ENCODE results near the gene RFX1. TPM values are rescaled to one million over a fixed set of nuclear protein-coding genes. Genes with fewer than 3 reads are reported as not detected.
"Not testable (repeated sequence)": the region's sequence is repeated elsewhere in the genome, so short reads cannot be mapped to it uniquely, and the experiment has no call there.

RFX1 gene
- total RNA-seq, 2 experiments from 2014 or later: 4.4 to 17.4 TPM

DNA sequence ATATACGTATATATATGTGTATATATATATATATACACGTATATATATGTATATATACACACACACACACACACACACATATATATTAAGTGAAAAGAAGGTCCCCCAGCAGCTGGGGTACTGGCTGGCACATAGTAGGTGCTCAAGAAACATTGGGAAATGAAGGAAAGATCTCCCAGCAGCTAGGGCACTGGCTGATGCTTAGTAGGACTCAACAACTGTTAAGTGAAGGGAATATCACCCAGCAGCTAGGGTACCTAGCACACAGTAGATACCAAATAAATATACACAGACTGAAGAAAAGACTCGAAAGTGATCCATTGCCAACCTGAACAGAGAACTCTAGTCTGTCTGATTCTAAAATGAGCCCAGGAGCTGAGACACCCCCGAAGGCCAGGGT lies 80.1 kb downstream of the RFX1 start:
- no TSS peak for BruUV-seq (replicated peaks)
- POLR2A ChIA-PET: no interaction called here

DNA sequence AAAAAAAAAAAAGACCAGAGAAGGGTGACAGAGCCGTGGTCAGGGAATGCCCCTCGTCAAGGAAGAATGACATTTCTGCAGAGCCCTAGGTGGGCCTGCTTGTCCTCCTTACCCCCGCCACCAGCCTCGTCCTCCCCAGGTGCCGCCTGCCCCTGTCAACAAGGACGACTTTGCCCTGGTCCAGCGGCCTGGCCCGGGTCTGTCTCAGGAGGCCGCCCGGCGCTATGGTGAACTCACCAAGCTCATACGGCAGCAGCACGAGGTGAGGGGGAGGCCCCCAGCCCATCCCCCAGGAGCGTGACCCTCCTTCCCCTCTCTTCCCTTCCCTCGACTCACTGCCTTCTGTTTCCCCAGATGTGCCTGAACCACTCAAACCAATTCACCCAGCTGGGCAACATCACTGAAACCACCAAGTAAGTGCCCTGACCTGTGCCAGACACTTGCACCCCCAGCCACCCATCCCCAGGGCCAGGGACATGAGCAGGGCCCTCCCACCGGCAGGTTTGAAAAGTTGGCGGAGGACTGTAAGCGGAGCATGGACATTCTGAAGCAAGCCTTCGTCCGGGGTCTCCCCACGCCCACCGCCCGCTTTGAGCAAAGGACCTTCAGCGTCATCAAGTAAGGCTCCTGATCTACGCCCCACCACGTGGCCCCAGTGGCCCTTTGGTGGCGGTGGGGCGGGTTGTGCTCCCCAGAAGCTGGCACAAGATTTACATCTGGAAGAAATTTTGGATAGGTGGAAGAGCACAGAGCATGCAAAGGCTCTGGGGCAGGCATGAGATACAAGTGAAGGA lies 82.7 kb downstream of the RFX1 start:
- ChIA-PET POLR2A (no interaction called here), CTCF (ENCODE audit: unreplicated experiment) (no interaction called here)

More for the DNA sequence above, 80.1 kb downstream of the RFX1 start:
- Histone ChIP-seq H3K36me3 (ENCODE audit: insufficient read depth, low read length) (peaks cover 40% of the 10 kb centered on the region), H3K4me2 (ENCODE audit: low read length) (no peak overlapping the region), H3K9me3 (ENCODE audit: low read length) (peaks cover under 1% of the 10 kb centered on the region; the same call in 1 of the 2 replicates), H3K9me2 (ENCODE audit: insufficient read depth, low read length) (no peaks in the 10 kb centered on the region), H3K4me1 (ENCODE audit: insufficient read depth, low read length, poor library complexity, severe bottlenecking) (peaks cover 3% of the 10 kb centered on the region), H3K4me3 (ENCODE audit: low read depth, low read length, poor library complexity, severe bottlenecking) (no peak overlapping the region), H4K20me1 (ENCODE audit: insufficient read depth, low read length) (no peaks in the 10 kb centered on the region), H3K27ac (ENCODE audit: low read depth, low read length, poor library complexity, severe bottlenecking) (no peak overlapping the region), H2AFZ (ENCODE audit: low read length) (no peak overlapping the region), H3K79me2 (ENCODE audit: insufficient read depth, low read depth, low read length) (no peaks in the 10 kb centered on the region)
- no peak for TF ChIP-seq EZH2phosphoT487 (IDR thresholded peaks at IDR 0.05; ENCODE audit: borderline replicate concordance, low read depth, low read length)
- TF ChIP-seq, protein P1, sequence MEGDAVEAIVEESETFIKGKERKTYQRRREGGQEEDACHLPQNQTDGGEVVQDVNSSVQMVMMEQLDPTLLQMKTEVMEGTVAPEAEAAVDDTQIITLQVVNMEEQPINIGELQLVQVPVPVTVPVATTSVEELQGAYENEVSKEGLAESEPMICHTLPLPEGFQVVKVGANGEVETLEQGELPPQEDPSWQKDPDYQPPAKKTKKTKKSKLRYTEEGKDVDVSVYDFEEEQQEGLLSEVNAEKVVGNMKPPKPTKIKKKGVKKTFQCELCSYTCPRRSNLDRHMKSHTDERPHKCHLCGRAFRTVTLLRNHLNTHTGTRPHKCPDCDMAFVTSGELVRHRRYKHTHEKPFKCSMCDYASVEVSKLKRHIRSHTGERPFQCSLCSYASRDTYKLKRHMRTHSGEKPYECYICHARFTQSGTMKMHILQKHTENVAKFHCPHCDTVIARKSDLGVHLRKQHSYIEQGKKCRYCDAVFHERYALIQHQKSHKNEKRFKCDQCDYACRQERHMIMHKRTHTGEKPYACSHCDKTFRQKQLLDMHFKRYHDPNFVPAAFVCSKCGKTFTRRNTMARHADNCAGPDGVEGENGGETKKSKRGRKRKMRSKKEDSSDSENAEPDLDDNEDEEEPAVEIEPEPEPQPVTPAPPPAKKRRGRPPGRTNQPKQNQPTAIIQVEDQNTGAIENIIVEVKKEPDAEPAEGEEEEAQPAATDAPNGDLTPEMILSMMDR (conservative IDR thresholded peaks at IDR 0.05; ENCODE audit: low read length): no peak
- CTCF ChIA-PET (ENCODE audit: unreplicated experiment): no interaction called here
- no peak for DNase-seq (ENCODE audit: low spot score)
- intact Hi-C loops (cut with micrococcal nuclease; ENCODE audit: unreplicated experiment): no loop called here

DNA sequence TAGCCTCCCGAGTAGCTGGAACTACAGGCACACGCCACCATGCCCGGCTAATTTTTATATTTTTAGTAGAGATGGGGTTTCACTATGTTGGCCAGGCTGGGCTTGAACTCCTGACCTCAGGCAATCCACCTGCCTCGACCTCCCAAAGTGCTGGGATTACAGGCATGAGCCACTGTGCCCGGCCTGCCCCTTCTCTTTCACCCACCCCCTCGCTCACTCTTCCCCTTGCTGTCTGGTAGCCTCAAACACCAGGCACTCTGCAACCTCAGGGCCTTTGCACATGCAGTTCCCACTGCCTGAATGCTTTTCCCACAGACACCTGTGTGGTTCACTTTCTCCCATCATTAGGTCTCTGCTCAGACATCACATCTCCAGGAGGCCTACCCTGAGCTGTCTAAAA lies 84.0 kb downstream of the RFX1 start:
- H3K4me3 ChIP-seq (ENCODE audit: low read depth, low read length, poor library complexity, severe bottlenecking); H3K27ac ChIP-seq (ENCODE audit: low read depth, low read length, poor library complexity, severe bottlenecking); H2AFZ ChIP-seq (ENCODE audit: low read length); BruUV-seq (replicated peaks); intact Hi-C loops (cut with micrococcal nuclease; ENCODE audit: unreplicated experiment); H4K20me1 ChIP-seq (ENCODE audit: insufficient read depth, low read length); H3K9me2 ChIP-seq (ENCODE audit: insufficient read depth, low read length); CTCF ChIA-PET (ENCODE audit: unreplicated experiment); H3K4me1 ChIP-seq (ENCODE audit: insufficient read depth, low read length, poor library complexity, severe bottlenecking); H3K4me2 ChIP-seq (ENCODE audit: low read length); H3K9me3 ChIP-seq (ENCODE audit: low read length); H3K79me2 ChIP-seq (ENCODE audit: insufficient read depth, low read depth, low read length); DNase-seq (ENCODE audit: low spot score): not testable (repeated sequence)
- H3K36me3 ChIP-seq (ENCODE audit: insufficient read depth, low read length): peaks cover 59% of the 10 kb centered on the region
- POLR2A ChIA-PET: interaction anchor here (0.6 kb wide), 1 partner anchor 96 kb away, joined by 4 read pairs; no protein-coding TSS in a partner anchor

More for the DNA sequence above, 82.7 kb downstream of the RFX1 start:
- Histone ChIP-seq H3K36me3 (ENCODE audit: insufficient read depth, low read length) (peaks cover 66% of the 10 kb centered on the region), H4K20me1 (ENCODE audit: insufficient read depth, low read length) (no peaks in the 10 kb centered on the region), H3K79me2 (ENCODE audit: insufficient read depth, low read depth, low read length) (no peaks in the 10 kb centered on the region), H3K4me1 (ENCODE audit: insufficient read depth, low read length, poor library complexity, severe bottlenecking) (peaks cover 3% of the 10 kb centered on the region), H3K9me3 (ENCODE audit: low read length) (peaks cover 8% of the 10 kb centered on the region; the same call in 1 of the 2 replicates), H3K4me2 (ENCODE audit: low read length) (no peak overlapping the region), H3K27ac (ENCODE audit: low read depth, low read length, poor library complexity, severe bottlenecking) (no peak overlapping the region), H3K4me3 (ENCODE audit: low read depth, low read length, poor library complexity, severe bottlenecking) (no peak overlapping the region), H2AFZ (ENCODE audit: low read length) (no peak overlapping the region), H3K9me2 (ENCODE audit: insufficient read depth, low read length) (no peaks in the 10 kb centered on the region)
- TF ChIP-seq EZH2phosphoT487 (IDR thresholded peaks at IDR 0.05; ENCODE audit: borderline replicate concordance, low read depth, low read length): no peak
- TF ChIP-seq, protein P1 (conservative IDR thresholded peaks at IDR 0.05; ENCODE audit: low read length): no peak
- no peak for DNase-seq (ENCODE audit: low spot score)
- intact Hi-C loops (cut with micrococcal nuclease; ENCODE audit: unreplicated experiment): no loop called here
- no TSS peak for BruUV-seq (replicated peaks)

Measured in OCI-LY7 (cell line).